K562 (cell line): Measurements from ENCODE around the gene SLC4A2. TPM values are rescaled to one million over a fixed set of nuclear protein-coding genes. Genes with fewer than 3 reads are reported as not detected.

Experiments used
- DDX20 ChIP-seq: fragments of 450-650 bp; IDR thresholded peaks from 2 replicates; pipeline ENCODE4 v1.6.1; 2016; ENCODE audit warnings: missing genetic modification characterization, low read depth, mild to moderate bottlenecking, missing compliant biosample characterization, moderate library complexity
- FOXK2 ChIP-seq, 2 experiments: fragments of 450-650 bp; IDR thresholded peaks in 1 of 2; conservative IDR thresholded peaks in 1 of 2; 2 replicates each; pipeline ENCODE4 v1.6.1; 2016; ENCODE audit warnings: low read depth in 2 of 2, mild to moderate bottlenecking in 1 of 2
- GABPB1 ChIP-seq: sonication (generic); formaldehyde crosslinking; IDR thresholded peaks from 2 replicates; pipeline ENCODE4 v1.8.0; 2022; ENCODE audit warnings: mild to moderate bottlenecking, missing genetic modification reagents
- GABPB2 ChIP-seq: fragments of 250-450 bp; sonication (Bioruptor Pico); conservative IDR thresholded peaks from 2 replicates; pipeline ENCODE4 v1.5.1; 2021; ENCODE audit warnings: mild to moderate bottlenecking
- HNRNPK ChIP-seq: fragments of 200-400 bp; formaldehyde crosslinking; IDR thresholded peaks from one replicate; pipeline ENCODE4 v1.6.1; 2018; ENCODE audit warnings: mild to moderate bottlenecking, low read depth, low read length; ENCODE audit not compliant: poor library complexity, severe bottlenecking
- IRF2 ChIP-seq: sonication (generic); formaldehyde crosslinking; IDR thresholded peaks from 2 replicates; pipeline ENCODE4 v1.8.1; 2022; ENCODE audit warnings: mild to moderate bottlenecking, missing genetic modification reagents
- POLR2H ChIP-seq: IDR thresholded peaks from 2 replicates; pipeline ENCODE4 v1.6.1; 2016; ENCODE audit warnings: missing genetic modification characterization, low read depth, mild to moderate bottlenecking, control low read depth, missing compliant biosample characterization, moderate library complexity
- ZBTB7A ChIP-seq: IDR thresholded peaks from 2 replicates; pipeline ENCODE4 v1.6.1; 2011; ENCODE audit warnings: low read depth, mild to moderate bottlenecking, low read length, moderate library complexity, borderline replicate concordance; ENCODE audit not compliant: control insufficient read depth
- ZNF146 ChIP-seq: IDR thresholded peaks from one replicate; pipeline ENCODE4 v1.6.1; 2018; ENCODE audit warnings: missing compliant biosample characterization; ENCODE audit not compliant: unreplicated experiment
- ZSCAN32 ChIP-seq: fragments of 450-650 bp; formaldehyde crosslinking; IDR thresholded peaks from 2 replicates; pipeline ENCODE4 v1.4.0; 2020; ENCODE audit warnings: mild to moderate bottlenecking, moderate library complexity
- polyA plus RNA-seq, 8 experiments: library from polyadenylated mRNA; depleted of rRNA in 4 of 8; stranded (reverse) in 5 of 8; unstranded in 3 of 8; fragments of >200 nt; fragmentation: Nextera tagmentation in 2 of 8; fragmentation: Illumina TruSeq in 1 of 8; extraction: Ambion mirVana in 2 of 8; extraction: Trizol in 1 of 8; gene quantifications; 2 replicates each; pipeline versions ENCODE4 v1.2.1 to v1.2.3, GENCODE V29; 2011 to 2014; ENCODE audit warnings: inconsistent platforms in 1 of 8, missing spikeins in 1 of 8
- total RNA-seq, 7 experiments: library from RNA; depleted of rRNA in 6 of 7; stranded (reverse); fragments of >200 nt in 6 of 7; fragmentation: Illumina TruSeq in 2 of 7; extraction: Trizol in 2 of 7; gene quantifications; 2 replicates each; pipeline versions ENCODE4 v1.2.1 to v1.2.3, GENCODE V29; 2011 to 2021; ENCODE audit warnings: low replicate concordance in 1 of 7
- TF ChIP-seq, protein P1 (sequence below): fragments of 250-450 bp; sonication (Bioruptor Pico); IDR thresholded peaks from 2 replicates; pipeline ENCODE4 v1.5.0; 2021; ENCODE audit warnings: mild to moderate bottlenecking, moderate library complexity
- TF ChIP-seq, protein P2 (sequence below): fragments of 250-450 bp; sonication (Bioruptor Pico); IDR thresholded peaks from 2 replicates; pipeline ENCODE4 v1.8.0; 2021; ENCODE audit warnings: mild to moderate bottlenecking, moderate library complexity
- TF ChIP-seq, protein P3 (sequence below): fragments of 450-650 bp; IDR thresholded peaks from 2 replicates; pipeline ENCODE4 v1.7.0; 2016; ENCODE audit warnings: borderline replicate concordance

Gene SLC4A2
- total and polyA plus RNA-seq, 9 of the 15 experiments (the other 6 are each of a cell fraction or from before 2014, with no cell fraction given): 11.4 to 375 (median 130) TPM

- TF ChIP-seq, protein P1, sequence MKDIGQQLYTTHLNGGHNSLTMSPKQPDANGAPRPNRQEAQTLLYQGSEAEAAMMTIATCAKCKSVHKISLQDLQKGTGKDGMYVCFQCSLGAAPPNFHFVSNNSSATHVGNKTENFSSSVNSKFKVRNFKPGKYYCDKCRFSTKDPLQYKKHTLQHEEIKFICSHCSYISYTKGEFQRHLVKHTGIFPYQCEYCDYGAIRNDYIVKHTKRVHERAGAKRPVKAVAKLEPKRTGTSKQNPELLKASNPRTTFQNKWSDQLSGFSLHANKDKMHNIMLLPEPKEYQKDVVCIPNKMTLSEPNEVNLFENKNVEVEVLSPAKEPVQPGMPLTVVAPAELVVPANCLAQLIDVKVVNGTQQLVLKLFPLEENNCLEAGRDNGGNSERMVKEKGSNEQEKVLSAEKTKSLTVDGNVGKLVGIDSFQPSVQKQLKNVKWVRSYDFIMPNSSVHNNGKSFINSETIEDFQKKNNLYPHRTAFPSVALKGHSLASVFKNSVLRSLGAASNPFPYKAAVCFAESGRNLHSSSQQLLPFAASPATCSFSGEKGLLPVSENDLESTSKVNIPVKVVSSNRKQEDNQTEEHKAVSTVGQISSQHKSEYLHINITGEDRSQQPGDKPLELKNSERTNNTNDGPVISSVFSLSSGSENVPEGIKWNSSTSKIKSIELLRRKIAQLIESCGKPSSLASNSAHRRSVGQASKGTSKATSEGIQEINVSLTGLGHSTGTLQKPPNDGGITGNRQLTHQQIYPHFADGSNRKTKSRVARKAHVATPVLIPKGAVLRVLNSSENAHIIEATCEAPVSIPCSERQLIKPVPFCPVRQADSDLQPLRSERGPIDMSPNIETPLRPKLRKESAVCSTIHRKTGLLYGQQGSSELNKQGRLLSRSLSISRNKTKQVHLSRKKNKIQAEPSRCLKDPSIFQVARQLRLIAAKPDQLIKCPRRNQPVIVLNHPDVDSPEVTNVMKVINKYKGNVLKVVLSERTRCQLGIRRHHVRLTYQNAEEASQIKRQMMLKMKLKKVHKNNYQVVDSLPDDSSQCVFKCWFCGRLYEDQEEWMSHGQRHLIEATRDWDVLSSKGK: no peak
- TF ChIP-seq FOXK2 (conservative IDR thresholded peaks at IDR 0.05 in 1 of 2, IDR thresholded peaks at IDR 0.05 in 1 of 2; ENCODE audit: low read depth in 2 of 2) (no peak), DDX20 (no peak), POLR2H (no peak), ZNF146 (CRISPR knock-in tag) (no peak), ZBTB7A (no peak; the same call in 1 of the 2 replicates), HNRNPK (no peak), GABPB2 (no peak), IRF2 (CRISPR knock-in tag) (no peak), GABPB1 (CRISPR knock-in tag) (no peak), ZSCAN32 (CRISPR knock-in tag) (no peak)
- TF ChIP-seq, protein P2, sequence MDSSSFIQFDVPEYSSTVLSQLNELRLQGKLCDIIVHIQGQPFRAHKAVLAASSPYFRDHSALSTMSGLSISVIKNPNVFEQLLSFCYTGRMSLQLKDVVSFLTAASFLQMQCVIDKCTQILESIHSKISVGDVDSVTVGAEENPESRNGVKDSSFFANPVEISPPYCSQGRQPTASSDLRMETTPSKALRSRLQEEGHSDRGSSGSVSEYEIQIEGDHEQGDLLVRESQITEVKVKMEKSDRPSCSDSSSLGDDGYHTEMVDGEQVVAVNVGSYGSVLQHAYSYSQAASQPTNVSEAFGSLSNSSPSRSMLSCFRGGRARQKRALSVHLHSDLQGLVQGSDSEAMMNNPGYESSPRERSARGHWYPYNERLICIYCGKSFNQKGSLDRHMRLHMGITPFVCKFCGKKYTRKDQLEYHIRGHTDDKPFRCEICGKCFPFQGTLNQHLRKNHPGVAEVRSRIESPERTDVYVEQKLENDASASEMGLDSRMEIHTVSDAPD (CRISPR knock-in tag): no peak
- TF ChIP-seq, protein P3, sequence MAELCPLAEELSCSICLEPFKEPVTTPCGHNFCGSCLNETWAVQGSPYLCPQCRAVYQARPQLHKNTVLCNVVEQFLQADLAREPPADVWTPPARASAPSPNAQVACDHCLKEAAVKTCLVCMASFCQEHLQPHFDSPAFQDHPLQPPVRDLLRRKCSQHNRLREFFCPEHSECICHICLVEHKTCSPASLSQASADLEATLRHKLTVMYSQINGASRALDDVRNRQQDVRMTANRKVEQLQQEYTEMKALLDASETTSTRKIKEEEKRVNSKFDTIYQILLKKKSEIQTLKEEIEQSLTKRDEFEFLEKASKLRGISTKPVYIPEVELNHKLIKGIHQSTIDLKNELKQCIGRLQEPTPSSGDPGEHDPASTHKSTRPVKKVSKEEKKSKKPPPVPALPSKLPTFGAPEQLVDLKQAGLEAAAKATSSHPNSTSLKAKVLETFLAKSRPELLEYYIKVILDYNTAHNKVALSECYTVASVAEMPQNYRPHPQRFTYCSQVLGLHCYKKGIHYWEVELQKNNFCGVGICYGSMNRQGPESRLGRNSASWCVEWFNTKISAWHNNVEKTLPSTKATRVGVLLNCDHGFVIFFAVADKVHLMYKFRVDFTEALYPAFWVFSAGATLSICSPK: peak; percentile 87; the same call in 1 of the 2 replicates
These were observed 23.0 kb downstream of the SLC4A2 start (continued) for GRCh38 chr7:151082141-151083070.
